ENCODE measurements around the gene SREBF1. TPM values are rescaled to one million over a fixed set of nuclear protein-coding genes. Genes with fewer than 3 reads are reported as not detected.

SREBF1 gene
- total and polyA plus RNA-seq, 2 experiments from 2014 or later = 39.6 to 85.3 TPM

- TF ChIP-seq CTCF (conservative IDR thresholded peaks at IDR 0.05; ENCODE audit: low read depth in 2 of 2) = no peak
- no peak for TF ChIP-seq EZH2phosphoT487 (IDR thresholded peaks at IDR 0.05; ENCODE audit: unreplicated experiment)
- TF ChIP-seq ZNF114 (CRISPR knock-in tag; IDR thresholded peaks at IDR 0.05) = no peak
- TF ChIP-seq, protein P1, sequence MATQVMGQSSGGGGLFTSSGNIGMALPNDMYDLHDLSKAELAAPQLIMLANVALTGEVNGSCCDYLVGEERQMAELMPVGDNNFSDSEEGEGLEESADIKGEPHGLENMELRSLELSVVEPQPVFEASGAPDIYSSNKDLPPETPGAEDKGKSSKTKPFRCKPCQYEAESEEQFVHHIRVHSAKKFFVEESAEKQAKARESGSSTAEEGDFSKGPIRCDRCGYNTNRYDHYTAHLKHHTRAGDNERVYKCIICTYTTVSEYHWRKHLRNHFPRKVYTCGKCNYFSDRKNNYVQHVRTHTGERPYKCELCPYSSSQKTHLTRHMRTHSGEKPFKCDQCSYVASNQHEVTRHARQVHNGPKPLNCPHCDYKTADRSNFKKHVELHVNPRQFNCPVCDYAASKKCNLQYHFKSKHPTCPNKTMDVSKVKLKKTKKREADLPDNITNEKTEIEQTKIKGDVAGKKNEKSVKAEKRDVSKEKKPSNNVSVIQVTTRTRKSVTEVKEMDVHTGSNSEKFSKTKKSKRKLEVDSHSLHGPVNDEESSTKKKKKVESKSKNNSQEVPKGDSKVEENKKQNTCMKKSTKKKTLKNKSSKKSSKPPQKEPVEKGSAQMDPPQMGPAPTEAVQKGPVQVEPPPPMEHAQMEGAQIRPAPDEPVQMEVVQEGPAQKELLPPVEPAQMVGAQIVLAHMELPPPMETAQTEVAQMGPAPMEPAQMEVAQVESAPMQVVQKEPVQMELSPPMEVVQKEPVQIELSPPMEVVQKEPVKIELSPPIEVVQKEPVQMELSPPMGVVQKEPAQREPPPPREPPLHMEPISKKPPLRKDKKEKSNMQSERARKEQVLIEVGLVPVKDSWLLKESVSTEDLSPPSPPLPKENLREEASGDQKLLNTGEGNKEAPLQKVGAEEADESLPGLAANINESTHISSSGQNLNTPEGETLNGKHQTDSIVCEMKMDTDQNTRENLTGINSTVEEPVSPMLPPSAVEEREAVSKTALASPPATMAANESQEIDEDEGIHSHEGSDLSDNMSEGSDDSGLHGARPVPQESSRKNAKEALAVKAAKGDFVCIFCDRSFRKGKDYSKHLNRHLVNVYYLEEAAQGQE (IDR thresholded peaks at IDR 0.05; ENCODE audit: unreplicated experiment) = no peak
- no peak for TF ChIP-seq NANOG (IDR thresholded peaks at IDR 0.05; ENCODE audit: borderline replicate concordance)
- no peak for TF ChIP-seq JUNB (IDR thresholded peaks at IDR 0.05; ENCODE audit: unreplicated experiment)
- no peak for TF ChIP-seq ZNF331 (CRISPR knock-in tag; IDR thresholded peaks at IDR 0.05; ENCODE audit: low read depth)
- TF ChIP-seq, protein P2, sequence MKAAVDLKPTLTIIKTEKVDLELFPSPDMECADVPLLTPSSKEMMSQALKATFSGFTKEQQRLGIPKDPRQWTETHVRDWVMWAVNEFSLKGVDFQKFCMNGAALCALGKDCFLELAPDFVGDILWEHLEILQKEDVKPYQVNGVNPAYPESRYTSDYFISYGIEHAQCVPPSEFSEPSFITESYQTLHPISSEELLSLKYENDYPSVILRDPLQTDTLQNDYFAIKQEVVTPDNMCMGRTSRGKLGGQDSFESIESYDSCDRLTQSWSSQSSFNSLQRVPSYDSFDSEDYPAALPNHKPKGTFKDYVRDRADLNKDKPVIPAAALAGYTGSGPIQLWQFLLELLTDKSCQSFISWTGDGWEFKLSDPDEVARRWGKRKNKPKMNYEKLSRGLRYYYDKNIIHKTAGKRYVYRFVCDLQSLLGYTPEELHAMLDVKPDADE (IDR thresholded peaks at IDR 0.05) = no peak
- TF ChIP-seq EZH2 (IDR thresholded peaks at IDR 0.05; ENCODE audit: low read depth, unreplicated experiment) = no peak
Observed at GRCh38 chr17:17819111-17819510, 17.7 kb downstream of the SREBF1 start (continued).

- no peaks in the 10 kb centered on the region for H3K27me3 ChIP-seq (ENCODE audit: insufficient read depth)
- H2AFZ ChIP-seq = no peak overlapping the region
- peaks cover 18% of the 10 kb centered on the region for H3K4me1 ChIP-seq (ENCODE audit: insufficient read depth)
- no peak overlapping the region for H3K27ac ChIP-seq (ENCODE audit: low read depth)
- Mint-ChIP-seq H3K4me1 (peaks cover 50% of the 10 kb centered on the region), H3K4me3 (no peak overlapping the region; the same call in 2 of the 3 replicates), H3K27me3 (ENCODE audit: insufficient read depth, low read depth, poor library complexity) (peaks cover 16% of the 10 kb centered on the region), H3K27ac (no peak overlapping the region), H3K9me3 (no peaks in the 10 kb centered on the region; the same call in 2 of the 3 replicates), H3K36me3 (ENCODE audit: low read depth) (peaks cover 57% of the 10 kb centered on the region)
- peak; percentile 67 for ATAC-seq
- peaks cover 28% of the 10 kb centered on the region for H3K79me2 ChIP-seq (replicated peaks; ENCODE audit: insufficient read depth)
- H3K4me2 ChIP-seq = no peak overlapping the region
- DNase-seq (ENCODE audit: low spot score) = peak; percentile 70
- peaks cover 10% of the 10 kb centered on the region; the same call in 1 of the 2 replicates for H3F3A ChIP-seq (replicated peaks; ENCODE audit: low read depth)
- no peaks in the 10 kb centered on the region for H3K9me2 ChIP-seq (ENCODE audit: insufficient read depth)
- H3K36me3 ChIP-seq (ENCODE audit: insufficient read depth) = peaks cover 5% of the 10 kb centered on the region; the same call in 1 of the 2 replicates
- no peak overlapping the region for H3K4me3 ChIP-seq
- peaks cover 45% of the 10 kb centered on the region for H4K20me1 ChIP-seq (replicated peaks; ENCODE audit: insufficient read depth)
- TF ChIP-seq CTCF (conservative IDR thresholded peaks at IDR 0.05; ENCODE audit: low read depth in 2 of 2) = no peak
- no peak for TF ChIP-seq ZNF331 (CRISPR knock-in tag; IDR thresholded peaks at IDR 0.05; ENCODE audit: low read depth)
- TF ChIP-seq, protein P1 (IDR thresholded peaks at IDR 0.05; ENCODE audit: unreplicated experiment) = no peak
- no peak for TF ChIP-seq NANOG (IDR thresholded peaks at IDR 0.05; ENCODE audit: borderline replicate concordance)
Observed at GRCh38 chr17:17818088-17818526, 18.7 kb downstream of the SREBF1 start.
